AG09319 (cell line): ENCODE data around the gene MCEMP1.

Experiments used
- DNase-seq: peaks from one replicate; pipeline ENCODE4 v3.0.0-alpha.2; 2010; ENCODE audit warnings: low read depth; ENCODE audit errors: extremely low read depth
- CTCF ChIP-seq: IDR thresholded peaks from 2 replicates; pipeline ENCODE4 v1.5.1; 2011; ENCODE audit warnings: low read depth, mild to moderate bottlenecking, inconsistent platforms, low read length, moderate library complexity

Gene MCEMP1

GRCh38 chr19:7692417-7693088 is 15.7 kb downstream of the MCEMP1 start:
- TF ChIP-seq CTCF: no peak
- no peak for DNase-seq

GRCh38 chr19:7694499-7694898 is 17.6 kb downstream of the MCEMP1 start:
- no peak for TF ChIP-seq CTCF
- no peak for DNase-seq

GRCh38 chr19:7697721-7698287 is 20.9 kb downstream of the MCEMP1 start:
- no peak for TF ChIP-seq CTCF
- DNase-seq: no peak

GRCh38 chr19:7698583-7698982 is 21.7 kb downstream of the MCEMP1 start:
- no peak for DNase-seq
- no peak for TF ChIP-seq CTCF

- no peak for TF ChIP-seq CTCF
- DNase-seq: no peak
Measured at GRCh38 chr19:7699003-7699402, 22.1 kb downstream of the MCEMP1 start.

- TF ChIP-seq CTCF: no peak
- DNase-seq: no peak
Measured at GRCh38 chr19:7699417-7700401, 22.8 kb downstream of the MCEMP1 start.
